ENCODE results near the gene CCL4L2. TPM values are rescaled to one million over a fixed set of nuclear protein-coding genes. Genes with fewer than 3 reads are reported as not detected.
A peak's percentile ranks its signal among the peaks of the same experiment; 100 is the strongest.
"Not testable (repeated sequence)": the region's sequence is repeated elsewhere in the genome, so short reads cannot be mapped to it uniquely, and the experiment has no call there.

The CCL4L2 gene
- total RNA-seq, 1 donor: not detected

- H3K4me3 ChIP-seq (ENCODE audit: low read depth, low read length): no peak overlapping the region
- TF ChIP-seq CTCF (IDR thresholded peaks at IDR 0.05; ENCODE audit: insufficient read depth, low read length): no peak
- no peak for DNase-seq (ENCODE audit: low read depth)
Observed at GRCh38 chr17:36209575-36209974, 1.3 kb upstream of the CCL4L2 start.

- not testable (repeated sequence) for DNase-seq (ENCODE audit: low read depth); H3K4me3 ChIP-seq (ENCODE audit: low read depth, low read length)
Observed at GRCh38 chr17:36211484-36212271, 815 bp downstream of the CCL4L2 start.

GRCh38 chr17:36212272-36212605 is 1.4 kb downstream of the CCL4L2 start:
- no peak for TF ChIP-seq CTCF (IDR thresholded peaks at IDR 0.05; ENCODE audit: insufficient read depth, low read length)
- no peak for DNase-seq (ENCODE audit: low read depth)
- no peak overlapping the region for H3K4me3 ChIP-seq (ENCODE audit: low read depth, low read length)

- DNase-seq (ENCODE audit: low read depth): no peak
- no peak overlapping the region for H3K4me3 ChIP-seq (ENCODE audit: low read depth, low read length)
- no peak for TF ChIP-seq CTCF (IDR thresholded peaks at IDR 0.05; ENCODE audit: insufficient read depth, low read length)
Observed at GRCh38 chr17:36212966-36213365, 2.1 kb downstream of the CCL4L2 start.

- no peak overlapping the region for H3K4me3 ChIP-seq (ENCODE audit: low read depth, low read length)
- DNase-seq (ENCODE audit: low read depth): no peak
- TF ChIP-seq CTCF (IDR thresholded peaks at IDR 0.05; ENCODE audit: insufficient read depth, low read length): no peak
Observed at GRCh38 chr17:36213695-36214094, 2.8 kb downstream of the CCL4L2 start.

GRCh38 chr17:36214918-36215317 is 4.1 kb downstream of the CCL4L2 start:
- DNase-seq (ENCODE audit: low read depth): no peak
- TF ChIP-seq CTCF (IDR thresholded peaks at IDR 0.05; ENCODE audit: insufficient read depth, low read length): no peak

GRCh38 chr17:36215406-36216308 is 4.8 kb downstream of the CCL4L2 start:
- H3K4me3 ChIP-seq (ENCODE audit: low read depth, low read length); DNase-seq (ENCODE audit: low read depth): not testable (repeated sequence)

More at GRCh38 chr17:36214918-36215317, 4.1 kb downstream of the CCL4L2 start:
- H3K4me3 ChIP-seq (ENCODE audit: low read depth, low read length): no peak overlapping the region

GRCh38 chr17:36219556-36219955 is 8.7 kb downstream of the CCL4L2 start:
- not testable (repeated sequence) for DNase-seq (ENCODE audit: low read depth); H3K4me3 ChIP-seq (ENCODE audit: low read depth, low read length)

- DNase-seq (ENCODE audit: low read depth): peak; percentile 38
- not testable (repeated sequence) for H3K4me3 ChIP-seq (ENCODE audit: low read depth, low read length)
Observed at GRCh38 chr17:36220737-36221580, 10.1 kb downstream of the CCL4L2 start.

GRCh38 chr17:36221581-36222100 is 10.8 kb downstream of the CCL4L2 start:
- not testable (repeated sequence) for DNase-seq (ENCODE audit: low read depth); H3K4me3 ChIP-seq (ENCODE audit: low read depth, low read length)

GRCh38 chr17:36222967-36223366 is 12.1 kb downstream of the CCL4L2 start:
- not testable (repeated sequence) for DNase-seq (ENCODE audit: low read depth); H3K4me3 ChIP-seq (ENCODE audit: low read depth, low read length)
